NCI-H1417 (cell line): ENCODE data around the gene BIRC7.

ENCODE experiments used
- DNase-seq, 3 experiments: peaks; one replicate each; lab custom pipeline; 2025; lab: John Stamatoyannopoulos, UW

BIRC7 gene

DNA sequence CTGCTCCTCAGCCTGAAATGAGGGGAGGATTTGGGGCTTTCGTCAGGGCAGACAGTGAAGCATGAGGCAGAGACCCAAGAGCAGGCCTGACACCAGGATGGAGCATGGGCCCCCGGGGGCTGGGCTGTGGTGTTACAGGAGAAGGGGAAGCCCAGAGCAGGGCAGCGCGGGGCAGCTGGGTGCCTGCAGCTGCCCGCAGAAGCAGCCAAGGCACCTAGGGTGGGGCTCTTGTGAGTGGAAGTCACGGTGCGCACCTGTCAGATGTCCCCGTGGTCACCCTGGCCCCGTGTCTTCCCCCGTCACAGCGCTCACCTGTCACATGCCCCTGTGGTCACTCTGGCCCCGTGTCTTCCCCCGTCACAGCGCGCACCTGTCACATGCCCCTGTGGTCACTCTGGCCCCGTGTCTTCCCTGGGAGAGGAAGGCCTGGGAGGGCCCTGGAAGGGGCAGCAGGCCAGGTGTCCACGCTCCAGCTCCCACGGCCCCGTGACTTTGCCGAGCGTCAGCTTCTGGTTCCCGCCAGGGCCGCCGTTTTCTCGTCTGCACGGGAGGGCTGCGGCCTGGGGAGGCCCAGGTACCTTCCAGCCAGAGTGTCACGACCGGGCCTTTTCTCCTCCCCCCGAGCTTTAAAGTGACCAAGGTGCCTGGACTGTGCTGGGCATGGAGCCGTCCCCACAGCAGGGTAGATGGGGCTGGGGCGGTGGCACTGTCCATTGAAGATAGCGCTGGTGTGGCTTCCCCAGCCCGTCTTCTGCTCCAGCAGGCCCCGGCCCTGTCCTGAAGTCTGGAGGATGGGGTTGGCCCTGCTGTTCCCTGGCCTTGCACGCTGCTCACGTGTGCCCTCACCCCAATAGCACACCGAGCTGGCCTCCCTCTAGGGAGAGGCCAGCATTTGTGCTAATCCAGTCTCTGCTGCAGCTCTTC is 46.3 kb downstream of the BIRC7 start:
- DNase-seq: no peak

DNA sequence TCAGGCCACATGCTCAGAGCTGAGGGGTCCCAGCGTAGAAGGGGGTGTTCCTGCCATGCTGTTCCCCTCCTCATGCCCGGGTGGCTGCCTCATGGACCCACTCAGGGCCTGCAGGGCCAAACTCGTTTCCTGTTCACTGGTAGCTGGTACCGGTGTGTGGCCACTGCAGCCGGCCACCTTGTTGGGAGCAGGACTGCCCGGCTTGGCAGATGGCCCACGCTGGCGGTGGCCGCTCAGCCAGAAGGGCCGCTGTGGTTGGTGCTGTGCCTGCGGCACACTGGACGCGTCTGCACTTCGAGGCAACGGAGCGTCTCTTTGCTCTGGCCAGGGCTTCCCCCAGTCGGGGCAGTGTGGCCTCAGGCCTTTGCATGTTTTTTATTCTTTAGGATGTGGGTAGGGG is 47.2 kb downstream of the BIRC7 start:
- no peak for DNase-seq

DNA sequence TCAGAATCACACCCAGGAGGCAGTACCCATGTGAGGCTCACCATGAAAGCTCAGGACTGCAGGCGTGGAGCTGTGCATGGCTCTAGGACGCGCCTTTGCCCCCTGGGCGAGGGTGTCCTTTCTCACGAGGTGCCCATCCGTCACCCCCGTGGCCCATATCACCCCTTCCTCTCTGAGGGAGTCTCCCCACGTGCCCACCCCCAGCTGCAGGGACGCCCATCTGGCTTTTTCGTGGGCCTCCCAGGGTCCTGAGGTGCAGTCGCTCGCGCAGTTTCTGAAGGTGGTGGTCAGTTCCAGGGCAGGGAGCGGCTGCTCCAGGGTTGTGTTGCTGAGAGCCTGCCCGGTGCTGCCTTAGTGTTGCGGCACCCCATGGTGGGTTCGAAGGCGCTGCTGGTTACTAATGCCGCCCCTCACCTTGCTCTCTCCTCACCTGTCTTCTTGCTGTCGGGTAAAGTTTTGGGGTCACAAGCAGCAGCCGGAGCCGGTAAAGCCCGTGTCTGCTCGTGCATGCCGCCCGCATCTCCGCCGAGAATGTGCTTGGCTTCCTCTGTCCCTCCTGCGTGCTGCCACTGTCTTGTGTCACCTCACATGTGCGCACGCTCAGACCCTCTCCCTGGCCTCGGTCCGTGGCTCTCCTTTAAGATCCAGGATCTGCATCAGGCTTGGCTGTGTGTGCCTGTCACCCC is 47.8 kb downstream of the BIRC7 start:
- no peak for DNase-seq

DNA sequence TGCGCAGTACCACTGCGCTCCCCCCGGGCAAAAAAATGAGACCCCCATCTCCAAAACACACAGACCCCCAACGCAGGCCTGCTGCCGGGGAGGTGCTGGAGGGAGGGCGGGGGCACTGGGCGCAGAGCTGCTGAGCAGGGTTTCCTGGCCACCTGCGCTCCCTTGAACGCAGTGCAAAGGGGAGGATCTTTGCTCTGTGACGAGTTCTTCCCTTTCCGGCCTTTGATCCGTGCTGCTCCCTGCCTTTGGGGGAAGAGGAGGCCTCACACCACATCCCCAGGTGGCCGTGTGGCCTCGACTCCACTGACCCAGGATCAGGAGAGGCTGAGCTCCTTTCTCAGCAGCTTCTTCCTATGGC is 48.4 kb downstream of the BIRC7 start:
- no peak for DNase-seq

DNA sequence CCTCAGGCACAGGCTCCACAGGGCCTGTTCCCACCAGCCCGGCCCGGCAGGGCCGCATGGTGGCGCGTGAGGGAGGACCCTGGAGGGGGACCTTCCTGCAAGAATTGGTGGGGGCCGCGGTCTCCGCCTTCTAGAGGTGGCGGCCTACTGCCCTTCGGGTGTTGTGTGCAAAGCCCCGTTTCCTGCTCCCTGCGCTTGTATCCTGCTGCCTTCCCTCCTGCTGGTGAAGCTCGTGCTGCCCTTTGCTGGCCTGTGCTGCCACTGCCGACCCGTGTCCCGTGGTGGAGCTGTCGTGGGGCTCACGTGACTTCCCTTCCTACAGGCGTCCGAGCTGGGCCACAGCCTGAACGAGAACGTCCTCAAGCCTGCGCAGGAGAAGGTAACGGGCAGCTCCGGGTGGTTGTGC is 48.8 kb downstream of the BIRC7 start:
- DNase-seq: no peak

DNA sequence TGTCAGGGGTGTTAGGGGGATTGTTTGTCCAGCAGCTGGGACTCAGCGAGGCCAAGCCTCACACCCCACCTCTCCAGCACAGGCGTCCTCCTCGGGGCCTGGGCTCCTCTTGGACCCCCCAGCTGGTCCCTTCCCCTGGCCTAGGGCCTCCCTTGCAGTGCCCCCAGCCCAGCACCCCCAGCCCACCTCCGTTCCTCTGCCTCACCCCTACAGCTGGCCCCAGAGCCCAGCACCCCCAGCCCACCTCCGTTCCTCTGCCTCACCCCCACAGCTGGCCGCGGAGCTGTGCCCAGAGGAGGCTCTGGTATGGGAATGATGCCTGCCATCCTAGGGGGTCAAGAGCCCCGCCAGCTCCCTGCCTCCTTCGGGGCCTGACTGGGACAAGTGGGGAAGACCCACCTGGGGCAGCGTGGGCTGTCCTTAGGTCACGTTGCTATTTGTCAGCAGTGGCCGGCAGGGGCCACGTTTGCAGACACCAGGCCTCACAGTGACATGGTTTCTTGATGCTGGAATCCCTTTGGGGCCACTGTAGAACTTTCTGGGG is 49.3 kb downstream of the BIRC7 start:
- DNase-seq: no peak

DNA sequence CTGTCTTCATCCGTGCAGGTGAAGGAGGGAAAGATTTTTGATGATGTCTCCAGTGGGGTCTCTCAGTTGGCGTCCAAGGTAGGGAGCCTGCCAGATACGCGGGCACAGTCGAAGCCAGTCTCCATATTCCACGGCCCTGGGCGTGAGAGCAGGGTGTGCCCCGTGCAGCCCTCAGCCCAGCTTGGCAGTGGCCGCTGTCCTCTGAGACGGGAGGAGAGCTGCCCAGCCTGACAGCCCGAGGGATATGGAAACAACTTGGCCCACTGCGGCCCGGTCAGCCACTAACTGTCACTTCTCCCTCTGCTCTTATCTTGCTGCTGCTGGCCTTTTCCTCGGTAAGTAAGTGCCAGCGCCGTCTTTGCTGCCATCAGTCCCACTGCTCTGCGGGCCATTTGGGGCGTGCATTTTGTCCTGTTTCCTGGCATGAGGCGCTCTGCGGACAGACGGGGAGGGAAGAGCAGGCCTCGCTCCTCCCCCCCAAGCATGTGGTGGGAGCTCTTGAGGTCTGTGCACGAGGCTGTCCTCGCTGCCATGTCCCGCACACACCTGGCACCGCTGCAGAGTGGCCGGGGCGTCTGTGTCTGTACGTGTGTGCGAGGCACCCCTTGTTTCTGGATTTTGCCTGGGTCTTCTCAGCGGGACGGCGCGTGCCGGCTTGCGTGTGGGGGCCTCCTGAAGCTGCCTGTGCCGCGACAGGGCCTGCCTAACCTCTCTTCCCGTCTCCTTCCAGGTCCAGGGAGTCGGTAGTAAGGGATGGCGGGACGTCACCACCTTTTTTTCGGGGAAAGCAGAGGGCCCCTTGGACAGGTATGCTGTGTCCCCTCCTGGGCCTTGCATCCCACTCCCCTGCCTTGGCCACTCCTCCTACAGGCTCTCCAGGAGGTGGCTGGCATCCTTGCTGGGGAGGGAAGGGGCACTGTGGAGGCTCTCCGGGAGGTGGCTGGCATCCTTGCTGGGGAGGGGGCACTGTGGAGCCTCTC is 50.2 kb downstream of the BIRC7 start:
- no peak for DNase-seq

DNA sequence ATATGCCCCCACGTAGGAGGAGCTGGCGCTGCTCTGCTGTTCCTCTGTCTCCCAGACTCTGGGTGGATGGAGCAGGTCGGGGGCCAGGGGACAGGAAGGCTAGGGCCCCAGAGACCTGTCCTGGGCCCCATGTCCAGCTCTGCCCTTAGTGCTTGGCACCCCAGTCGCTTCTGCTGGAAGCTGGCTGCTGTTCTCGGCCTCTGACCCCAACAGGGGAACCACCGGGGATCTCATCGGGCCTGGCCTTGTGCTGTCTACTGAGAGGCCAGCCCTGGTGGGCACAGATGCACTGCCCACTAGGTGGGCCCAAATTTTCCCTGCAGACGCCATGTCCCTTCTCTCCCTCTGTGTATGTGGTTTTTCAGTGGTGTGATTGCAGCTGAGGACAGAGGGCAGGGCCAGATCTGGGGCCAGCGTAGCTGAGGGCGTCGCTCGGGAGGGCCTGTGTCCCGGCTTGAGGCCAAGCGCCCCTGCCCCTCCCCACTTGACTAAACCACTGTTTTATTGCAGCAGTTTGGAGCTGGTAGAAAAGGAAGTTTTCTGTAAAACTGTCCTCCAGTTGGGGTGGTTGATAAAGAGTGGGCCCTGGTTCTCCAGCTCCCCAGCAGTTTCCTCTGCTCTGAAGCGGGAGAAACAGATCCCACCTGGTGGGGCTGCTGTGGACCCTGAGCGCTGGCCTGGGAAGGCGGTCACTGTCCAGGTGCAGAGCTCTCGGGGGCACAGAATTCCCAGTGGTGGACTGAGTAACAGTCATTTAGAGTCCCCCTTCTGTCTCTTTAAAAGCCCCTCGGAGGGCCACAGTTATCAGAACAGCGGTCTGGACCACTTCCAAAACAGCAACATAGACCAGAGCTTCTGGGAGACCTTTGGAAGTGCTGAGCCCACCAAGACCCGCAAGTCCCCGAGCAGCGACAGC is 51.3 kb downstream of the BIRC7 start:
- no peak for DNase-seq

DNA sequence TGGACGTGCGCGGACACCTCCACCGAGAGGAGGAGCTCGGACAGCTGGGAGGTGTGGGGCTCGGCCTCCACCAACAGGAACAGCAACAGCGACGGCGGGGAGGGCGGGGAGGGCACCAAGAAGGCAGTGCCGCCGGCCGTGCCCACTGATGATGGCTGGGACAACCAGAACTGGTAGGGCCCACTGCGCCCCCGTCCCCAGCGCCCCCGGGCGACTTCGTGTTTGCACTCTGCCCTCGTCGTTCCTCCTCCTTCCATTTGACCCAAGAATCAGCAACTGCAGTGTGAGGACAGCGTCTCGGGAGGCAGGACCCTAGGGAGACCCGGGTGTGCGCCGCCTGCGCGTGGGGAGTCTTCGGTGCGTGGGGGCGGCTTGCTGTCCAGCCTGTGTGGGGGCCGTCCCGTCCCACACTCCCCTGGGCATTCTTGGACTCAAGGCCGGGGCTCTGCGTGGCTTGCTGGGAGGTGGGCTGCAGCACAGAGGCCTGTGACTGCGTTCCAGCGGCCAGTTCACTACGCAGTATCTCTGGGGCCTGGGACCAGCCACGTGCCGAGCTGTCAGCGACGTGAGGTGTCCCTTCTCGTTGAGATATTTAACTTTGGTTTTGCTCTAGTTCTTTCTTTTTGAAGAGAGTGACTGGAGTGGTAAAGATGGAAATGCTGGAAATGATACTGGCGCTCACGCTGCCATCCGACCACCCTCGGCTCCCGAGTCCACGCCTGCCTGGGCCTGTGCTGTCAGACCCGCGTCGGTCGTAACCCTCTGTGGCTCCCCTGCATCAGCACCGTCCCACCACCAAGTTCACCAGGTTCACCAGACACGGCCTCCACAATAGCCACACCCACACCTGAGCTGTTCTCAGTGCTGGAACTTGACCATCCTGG is 52.2 kb downstream of the BIRC7 start:
- no peak for DNase-seq

DNA sequence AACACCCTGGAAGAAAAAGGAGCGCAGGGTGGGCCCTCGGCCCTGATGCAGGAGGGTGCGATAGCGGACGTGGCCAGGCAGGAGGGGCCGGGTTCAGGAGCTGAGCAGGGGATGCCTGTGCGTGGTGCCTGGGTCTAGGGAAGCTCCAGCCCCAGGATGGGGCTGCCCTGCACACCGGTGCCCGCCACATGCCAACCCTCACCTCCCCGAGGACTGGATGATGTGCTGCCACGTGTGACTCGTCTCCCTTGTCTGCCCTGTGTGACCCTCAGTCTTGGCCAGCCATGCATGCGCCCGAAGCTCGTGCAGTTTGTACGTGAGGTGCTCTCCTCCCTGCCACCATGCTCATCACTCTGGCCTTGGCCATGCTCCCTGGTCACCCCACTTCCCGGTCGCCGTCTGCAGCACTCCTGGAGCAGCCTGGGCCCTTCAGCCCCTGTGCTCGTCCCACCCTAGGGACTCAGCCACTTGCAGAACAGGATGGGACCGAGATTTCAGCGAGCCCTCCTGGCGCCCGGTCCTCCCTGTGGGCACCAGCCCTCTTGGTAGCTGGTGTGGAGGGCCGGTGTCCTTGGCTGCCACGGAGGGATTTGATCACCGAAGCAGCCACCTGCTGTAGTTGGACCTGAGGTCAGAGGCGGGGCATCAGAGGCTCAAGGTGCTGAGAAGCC is 53.0 kb downstream of the BIRC7 start:
- no peak for DNase-seq

DNA sequence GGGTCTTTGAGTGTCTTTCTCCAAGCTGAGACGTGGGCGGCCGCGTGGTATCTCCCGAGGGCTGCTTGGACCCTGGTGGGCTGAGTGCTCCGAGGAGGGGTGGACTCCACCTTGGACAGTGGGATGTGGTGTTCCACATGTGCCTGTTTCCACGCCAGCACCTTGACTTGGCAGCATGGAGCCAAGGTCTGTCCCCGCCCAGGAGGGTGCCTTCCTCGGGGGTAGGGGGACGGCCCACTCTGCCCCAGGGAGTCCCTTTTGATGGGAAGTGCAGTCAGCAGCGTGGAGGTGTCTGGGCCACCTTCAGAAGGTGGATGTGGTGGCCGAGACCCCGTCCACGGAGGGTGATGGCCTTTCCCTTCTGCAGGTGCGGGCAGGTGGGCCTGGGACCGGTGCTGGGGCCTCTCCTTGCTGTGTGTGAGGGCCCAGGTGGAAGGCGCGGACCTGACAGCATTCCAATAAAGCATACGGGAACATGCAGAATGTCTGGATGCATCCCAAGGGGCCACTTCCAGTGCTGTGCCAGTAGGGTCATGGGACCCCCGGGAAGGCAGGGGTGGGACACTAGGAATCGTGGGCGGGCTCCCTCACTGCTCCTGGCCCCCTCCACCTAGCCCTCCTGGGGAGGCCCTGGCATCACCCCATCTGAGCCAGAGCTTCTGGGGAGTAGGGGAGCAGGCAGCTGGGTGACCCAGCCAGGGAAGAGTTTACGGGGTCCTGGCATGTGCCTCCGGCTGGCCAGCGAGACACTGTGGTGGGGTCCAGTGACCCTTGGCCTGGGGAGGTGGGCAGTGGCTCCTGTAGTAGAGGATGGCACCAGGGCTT is 53.8 kb downstream of the BIRC7 start:
- no peak for DNase-seq
